HepG2 (cell line): Measurements from ENCODE around the gene SALL2. TPM values are rescaled to one million over a fixed set of nuclear protein-coding genes. Genes with fewer than 3 reads are reported as not detected.

Experiments used
- NR1H2 ChIP-seq: sonication (generic); formaldehyde crosslinking; IDR thresholded peaks from 2 replicates; pipeline ENCODE4 v1.8.1; 2022; ENCODE audit warnings: low read depth, missing genetic modification reagents, borderline replicate concordance
- PPARG ChIP-seq: conservative IDR thresholded peaks from 2 replicates; pipeline ENCODE4 v1.6.1; 2016; ENCODE audit warnings: missing biosample characterization, missing genetic modification reagents
- SNRNP70 ChIP-seq: fragments of 200-400 bp; formaldehyde crosslinking; IDR thresholded peaks from 2 replicates; pipeline ENCODE4 v1.6.1; 2017; ENCODE audit warnings: mild to moderate bottlenecking, low read depth, low read length, moderate library complexity
- SOX6 ChIP-seq, 2 experiments: fragments of 450-650 bp in 1 of 2; sonication (generic) in 1 of 2; formaldehyde crosslinking in 1 of 2; IDR thresholded peaks; 2 replicates each; pipeline versions ENCODE4 v1.4.0 to v1.6.1; 2017 to 2020; ENCODE audit warnings: antibody characterized with exemption in 1 of 2, mild to moderate bottlenecking in 1 of 2, missing genetic modification reagents in 1 of 2
- U2AF1 ChIP-seq: fragments of 200-400 bp; formaldehyde crosslinking; optimal IDR thresholded peaks from 2 replicates; pipeline ENCODE3; 2017; ENCODE audit warnings: mild to moderate bottlenecking, low read depth, low read length
- ZNF547 ChIP-seq: sonication (generic); formaldehyde crosslinking; IDR thresholded peaks from 2 replicates; pipeline ENCODE4 v1.5.1; 2020; ENCODE audit warnings: mild to moderate bottlenecking, missing genetic modification reagents
- polyA plus RNA-seq, 8 experiments: library from polyadenylated mRNA; depleted of rRNA in 3 of 8; stranded (reverse) in 7 of 8; unstranded in 1 of 8; fragments of >200 nt; fragmentation: Illumina TruSeq in 4 of 8; extraction: Trizol in 4 of 8; gene quantifications; 2 replicates each; pipeline versions ENCODE4 v1.2.1 to v1.2.3, GENCODE V29; 2011 to 2016; ENCODE audit warnings: low read depth in 4 of 8, missing spikeins in 1 of 8, mixed read lengths in 1 of 8; ENCODE audit not compliant: insufficient read depth in 1 of 8
- total RNA-seq, 5 experiments: library from RNA; depleted of rRNA; stranded (reverse); fragments of >200 nt; fragmentation: Illumina TruSeq; extraction: Trizol; gene quantifications; 2 replicates each; pipeline ENCODE4 v1.2.3, GENCODE V29; 2016; ENCODE audit warnings: low read depth in 1 of 5
- TF ChIP-seq, protein P1 (sequence below): sonication (generic); formaldehyde crosslinking; IDR thresholded peaks from 2 replicates; pipeline ENCODE4 v1.4.0; 2020; ENCODE audit warnings: mild to moderate bottlenecking, missing genetic modification reagents
- TF ChIP-seq, protein P2 (sequence below): sonication (generic); formaldehyde crosslinking; IDR thresholded peaks from 2 replicates; pipeline ENCODE4 v1.5.1; 2020; ENCODE audit warnings: mild to moderate bottlenecking, missing genetic modification reagents, borderline replicate concordance
- TF ChIP-seq, protein P3 (sequence below): IDR thresholded peaks from 2 replicates; pipeline ENCODE4 v1.6.1; 2016; ENCODE audit warnings: low read depth, control low read depth
- TF ChIP-seq, protein P4 (sequence below): sonication (generic); formaldehyde crosslinking; IDR thresholded peaks from 2 replicates; pipeline ENCODE4 v1.4.0; 2020; ENCODE audit warnings: missing genetic modification reagents, borderline replicate concordance
- TF ChIP-seq, protein P5 (sequence below): sonication (generic); formaldehyde crosslinking; IDR thresholded peaks from 2 replicates; pipeline ENCODE4 v1.4.0; 2020; ENCODE audit warnings: missing genetic modification reagents, borderline replicate concordance

The SALL2 gene
- total and polyA plus RNA-seq, 2 of the 13 experiments (the other 11 are each of a cell fraction or from before 2014, with no cell fraction given) = 4.9 to 5.8 TPM

DNA sequence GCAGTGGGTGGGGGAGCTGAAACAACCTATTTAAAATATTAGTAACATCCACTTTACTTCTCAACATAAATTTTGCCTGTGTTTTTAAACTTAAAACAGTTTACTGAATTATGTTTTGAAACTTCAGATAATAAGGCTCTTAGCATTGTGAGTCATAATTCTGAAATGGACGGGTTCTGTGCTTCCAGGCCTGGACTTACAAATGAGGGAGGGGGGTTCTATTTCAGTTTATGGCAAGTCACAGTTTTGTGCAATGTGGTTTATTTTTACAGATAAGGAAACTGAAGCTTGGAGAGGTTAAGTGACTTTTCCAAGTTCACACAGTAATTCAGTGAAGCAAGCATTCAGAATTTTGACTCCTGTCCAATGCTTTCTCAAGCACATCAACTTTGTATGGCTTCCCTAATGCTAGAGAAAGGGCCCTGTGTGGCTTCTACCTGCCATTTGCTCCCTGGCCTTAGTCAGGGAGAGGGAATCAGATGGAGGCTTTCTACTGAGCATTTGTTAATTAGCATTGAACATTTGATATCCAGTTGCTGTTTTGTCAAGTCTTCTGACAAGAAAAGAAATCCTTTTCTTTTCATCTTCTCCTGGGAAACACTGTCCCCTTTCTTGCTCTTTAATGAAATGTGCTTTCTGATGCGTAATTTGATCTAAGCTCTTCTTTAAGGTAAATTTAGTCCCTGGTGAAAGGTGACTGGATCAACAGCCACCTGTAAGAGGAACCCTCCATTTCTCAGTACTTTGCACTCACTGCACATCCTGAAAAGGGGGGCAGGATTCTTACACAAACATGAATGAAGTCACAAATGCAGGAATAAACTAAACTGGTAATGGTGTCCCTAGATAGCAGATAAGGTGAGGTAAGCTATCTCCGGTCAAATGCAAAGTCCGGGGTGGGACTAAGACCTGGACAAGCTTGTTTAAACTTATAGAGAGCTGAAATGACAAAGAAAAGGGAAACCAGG lies 2.5 kb upstream of the SALL2 start (continued):
- TF ChIP-seq, protein P1, sequence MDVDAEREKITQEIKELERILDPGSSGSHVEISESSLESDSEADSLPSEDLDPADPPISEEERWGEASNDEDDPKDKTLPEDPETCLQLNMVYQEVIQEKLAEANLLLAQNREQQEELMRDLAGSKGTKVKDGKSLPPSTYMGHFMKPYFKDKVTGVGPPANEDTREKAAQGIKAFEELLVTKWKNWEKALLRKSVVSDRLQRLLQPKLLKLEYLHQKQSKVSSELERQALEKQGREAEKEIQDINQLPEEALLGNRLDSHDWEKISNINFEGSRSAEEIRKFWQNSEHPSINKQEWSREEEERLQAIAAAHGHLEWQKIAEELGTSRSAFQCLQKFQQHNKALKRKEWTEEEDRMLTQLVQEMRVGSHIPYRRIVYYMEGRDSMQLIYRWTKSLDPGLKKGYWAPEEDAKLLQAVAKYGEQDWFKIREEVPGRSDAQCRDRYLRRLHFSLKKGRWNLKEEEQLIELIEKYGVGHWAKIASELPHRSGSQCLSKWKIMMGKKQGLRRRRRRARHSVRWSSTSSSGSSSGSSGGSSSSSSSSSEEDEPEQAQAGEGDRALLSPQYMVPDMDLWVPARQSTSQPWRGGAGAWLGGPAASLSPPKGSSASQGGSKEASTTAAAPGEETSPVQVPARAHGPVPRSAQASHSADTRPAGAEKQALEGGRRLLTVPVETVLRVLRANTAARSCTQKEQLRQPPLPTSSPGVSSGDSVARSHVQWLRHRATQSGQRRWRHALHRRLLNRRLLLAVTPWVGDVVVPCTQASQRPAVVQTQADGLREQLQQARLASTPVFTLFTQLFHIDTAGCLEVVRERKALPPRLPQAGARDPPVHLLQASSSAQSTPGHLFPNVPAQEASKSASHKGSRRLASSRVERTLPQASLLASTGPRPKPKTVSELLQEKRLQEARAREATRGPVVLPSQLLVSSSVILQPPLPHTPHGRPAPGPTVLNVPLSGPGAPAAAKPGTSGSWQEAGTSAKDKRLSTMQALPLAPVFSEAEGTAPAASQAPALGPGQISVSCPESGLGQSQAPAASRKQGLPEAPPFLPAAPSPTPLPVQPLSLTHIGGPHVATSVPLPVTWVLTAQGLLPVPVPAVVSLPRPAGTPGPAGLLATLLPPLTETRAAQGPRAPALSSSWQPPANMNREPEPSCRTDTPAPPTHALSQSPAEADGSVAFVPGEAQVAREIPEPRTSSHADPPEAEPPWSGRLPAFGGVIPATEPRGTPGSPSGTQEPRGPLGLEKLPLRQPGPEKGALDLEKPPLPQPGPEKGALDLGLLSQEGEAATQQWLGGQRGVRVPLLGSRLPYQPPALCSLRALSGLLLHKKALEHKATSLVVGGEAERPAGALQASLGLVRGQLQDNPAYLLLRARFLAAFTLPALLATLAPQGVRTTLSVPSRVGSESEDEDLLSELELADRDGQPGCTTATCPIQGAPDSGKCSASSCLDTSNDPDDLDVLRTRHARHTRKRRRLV (CRISPR knock-in tag) = no peak
- TF ChIP-seq U2AF1 = no peak
- TF ChIP-seq ZNF547 = no peak
- TF ChIP-seq NR1H2 (CRISPR knock-in tag) = no peak
- TF ChIP-seq, protein P2, sequence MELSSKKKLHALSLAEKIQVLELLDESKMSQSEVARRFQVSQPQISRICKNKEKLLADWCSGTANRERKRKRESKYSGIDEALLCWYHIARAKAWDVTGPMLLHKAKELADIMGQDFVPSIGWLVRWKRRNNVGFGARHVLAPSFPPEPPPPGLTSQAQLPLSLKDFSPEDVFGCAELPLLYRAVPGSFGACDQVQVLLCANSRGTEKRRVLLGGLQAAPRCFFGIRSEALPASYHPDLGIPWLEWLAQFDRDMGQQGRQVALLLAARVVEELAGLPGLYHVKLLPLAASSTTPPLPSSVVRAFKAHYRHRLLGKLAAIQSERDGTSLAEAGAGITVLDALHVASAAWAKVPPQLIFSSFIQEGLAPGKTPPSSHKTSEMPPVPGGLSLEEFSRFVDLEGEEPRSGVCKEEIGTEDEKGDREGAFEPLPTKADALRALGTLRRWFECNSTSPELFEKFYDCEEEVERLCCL (CRISPR knock-in tag) = no peak
- TF ChIP-seq, protein P3, sequence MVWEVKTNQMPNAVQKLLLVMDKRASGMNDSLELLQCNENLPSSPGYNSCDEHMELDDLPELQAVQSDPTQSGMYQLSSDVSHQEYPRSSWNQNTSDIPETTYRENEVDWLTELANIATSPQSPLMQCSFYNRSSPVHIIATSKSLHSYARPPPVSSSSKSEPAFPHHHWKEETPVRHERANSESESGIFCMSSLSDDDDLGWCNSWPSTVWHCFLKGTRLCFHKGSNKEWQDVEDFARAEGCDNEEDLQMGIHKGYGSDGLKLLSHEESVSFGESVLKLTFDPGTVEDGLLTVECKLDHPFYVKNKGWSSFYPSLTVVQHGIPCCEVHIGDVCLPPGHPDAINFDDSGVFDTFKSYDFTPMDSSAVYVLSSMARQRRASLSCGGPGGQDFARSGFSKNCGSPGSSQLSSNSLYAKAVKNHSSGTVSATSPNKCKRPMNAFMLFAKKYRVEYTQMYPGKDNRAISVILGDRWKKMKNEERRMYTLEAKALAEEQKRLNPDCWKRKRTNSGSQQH = peak; percentile 21; the same call in 1 of the 2 replicates
- peak; percentile 95 for TF ChIP-seq PPARG (CRISPR knock-in tag)
- TF ChIP-seq SOX6 (IDR thresholded peaks at IDR 0.05) = no peak
- peak; percentile 81 for TF ChIP-seq SOX6 (CRISPR knock-in tag; IDR thresholded peaks at IDR 0.05)
- TF ChIP-seq, protein P4, sequence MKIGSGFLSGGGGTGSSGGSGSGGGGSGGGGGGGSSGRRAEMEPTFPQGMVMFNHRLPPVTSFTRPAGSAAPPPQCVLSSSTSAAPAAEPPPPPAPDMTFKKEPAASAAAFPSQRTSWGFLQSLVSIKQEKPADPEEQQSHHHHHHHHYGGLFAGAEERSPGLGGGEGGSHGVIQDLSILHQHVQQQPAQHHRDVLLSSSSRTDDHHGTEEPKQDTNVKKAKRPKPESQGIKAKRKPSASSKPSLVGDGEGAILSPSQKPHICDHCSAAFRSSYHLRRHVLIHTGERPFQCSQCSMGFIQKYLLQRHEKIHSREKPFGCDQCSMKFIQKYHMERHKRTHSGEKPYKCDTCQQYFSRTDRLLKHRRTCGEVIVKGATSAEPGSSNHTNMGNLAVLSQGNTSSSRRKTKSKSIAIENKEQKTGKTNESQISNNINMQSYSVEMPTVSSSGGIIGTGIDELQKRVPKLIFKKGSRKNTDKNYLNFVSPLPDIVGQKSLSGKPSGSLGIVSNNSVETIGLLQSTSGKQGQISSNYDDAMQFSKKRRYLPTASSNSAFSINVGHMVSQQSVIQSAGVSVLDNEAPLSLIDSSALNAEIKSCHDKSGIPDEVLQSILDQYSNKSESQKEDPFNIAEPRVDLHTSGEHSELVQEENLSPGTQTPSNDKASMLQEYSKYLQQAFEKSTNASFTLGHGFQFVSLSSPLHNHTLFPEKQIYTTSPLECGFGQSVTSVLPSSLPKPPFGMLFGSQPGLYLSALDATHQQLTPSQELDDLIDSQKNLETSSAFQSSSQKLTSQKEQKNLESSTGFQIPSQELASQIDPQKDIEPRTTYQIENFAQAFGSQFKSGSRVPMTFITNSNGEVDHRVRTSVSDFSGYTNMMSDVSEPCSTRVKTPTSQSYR = peak; percentile 78; the same call in 1 of the 2 replicates
- TF ChIP-seq, protein P5, sequence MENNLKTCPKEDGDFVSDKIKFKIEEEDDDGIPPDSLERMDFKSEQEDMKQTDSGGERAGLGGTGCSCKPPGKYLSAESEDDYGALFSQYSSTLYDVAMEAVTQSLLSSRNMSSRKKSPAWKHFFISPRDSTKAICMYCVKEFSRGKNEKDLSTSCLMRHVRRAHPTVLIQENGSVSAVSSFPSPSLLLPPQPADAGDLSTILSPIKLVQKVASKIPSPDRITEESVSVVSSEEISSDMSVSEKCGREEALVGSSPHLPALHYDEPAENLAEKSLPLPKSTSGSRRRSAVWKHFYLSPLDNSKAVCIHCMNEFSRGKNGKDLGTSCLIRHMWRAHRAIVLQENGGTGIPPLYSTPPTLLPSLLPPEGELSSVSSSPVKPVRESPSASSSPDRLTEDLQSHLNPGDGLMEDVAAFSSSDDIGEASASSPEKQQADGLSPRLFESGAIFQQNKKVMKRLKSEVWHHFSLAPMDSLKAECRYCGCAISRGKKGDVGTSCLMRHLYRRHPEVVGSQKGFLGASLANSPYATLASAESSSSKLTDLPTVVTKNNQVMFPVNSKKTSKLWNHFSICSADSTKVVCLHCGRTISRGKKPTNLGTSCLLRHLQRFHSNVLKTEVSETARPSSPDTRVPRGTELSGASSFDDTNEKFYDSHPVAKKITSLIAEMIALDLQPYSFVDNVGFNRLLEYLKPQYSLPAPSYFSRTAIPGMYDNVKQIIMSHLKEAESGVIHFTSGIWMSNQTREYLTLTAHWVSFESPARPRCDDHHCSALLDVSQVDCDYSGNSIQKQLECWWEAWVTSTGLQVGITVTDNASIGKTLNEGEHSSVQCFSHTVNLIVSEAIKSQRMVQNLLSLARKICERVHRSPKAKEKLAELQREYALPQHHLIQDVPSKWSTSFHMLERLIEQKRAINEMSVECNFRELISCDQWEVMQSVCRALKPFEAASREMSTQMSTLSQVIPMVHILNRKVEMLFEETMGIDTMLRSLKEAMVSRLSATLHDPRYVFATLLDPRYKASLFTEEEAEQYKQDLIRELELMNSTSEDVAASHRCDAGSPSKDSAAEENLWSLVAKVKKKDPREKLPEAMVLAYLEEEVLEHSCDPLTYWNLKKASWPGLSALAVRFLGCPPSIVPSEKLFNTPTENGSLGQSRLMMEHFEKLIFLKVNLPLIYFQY = peak; percentile 29; the same call in 1 of the 2 replicates
- no peak for TF ChIP-seq SNRNP70
